ENCODE measurements around the gene TMEM44. TPM values are rescaled to one million over a fixed set of nuclear protein-coding genes. Genes with fewer than 3 reads are reported as not detected.

The TMEM44 gene
- total RNA-seq, 4 donors from 2014 or later, result 6.5 to 24.5 (median 19.5) TPM

DNA sequence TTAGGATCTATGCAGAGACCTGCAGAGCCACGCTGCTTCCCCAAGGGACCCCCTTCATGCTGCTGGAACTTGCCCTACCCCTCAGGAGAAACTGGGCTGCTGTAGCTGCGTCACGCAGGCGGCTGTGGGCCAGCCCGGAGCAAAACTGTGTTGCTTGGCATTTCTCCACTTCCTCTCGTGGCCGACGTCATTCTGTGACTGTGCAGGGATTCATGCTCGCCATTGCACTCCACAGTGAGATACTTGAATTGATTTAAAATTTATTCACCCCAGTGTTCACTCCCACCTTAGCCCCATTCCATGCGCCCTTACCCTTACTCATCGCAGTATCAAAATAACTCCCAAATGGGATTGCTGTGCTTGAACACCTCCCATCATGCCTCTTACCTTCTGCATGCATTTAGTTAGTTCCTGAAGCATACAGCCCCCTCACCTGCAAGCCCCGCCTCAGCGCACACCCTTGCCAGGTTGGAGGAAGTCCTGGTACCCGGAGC lies 45.7 kb downstream of the TMEM44 start:
- TF ChIP-seq POLR2A (IDR thresholded peaks at IDR 0.05), result no peak
- TF ChIP-seq, protein P1, sequence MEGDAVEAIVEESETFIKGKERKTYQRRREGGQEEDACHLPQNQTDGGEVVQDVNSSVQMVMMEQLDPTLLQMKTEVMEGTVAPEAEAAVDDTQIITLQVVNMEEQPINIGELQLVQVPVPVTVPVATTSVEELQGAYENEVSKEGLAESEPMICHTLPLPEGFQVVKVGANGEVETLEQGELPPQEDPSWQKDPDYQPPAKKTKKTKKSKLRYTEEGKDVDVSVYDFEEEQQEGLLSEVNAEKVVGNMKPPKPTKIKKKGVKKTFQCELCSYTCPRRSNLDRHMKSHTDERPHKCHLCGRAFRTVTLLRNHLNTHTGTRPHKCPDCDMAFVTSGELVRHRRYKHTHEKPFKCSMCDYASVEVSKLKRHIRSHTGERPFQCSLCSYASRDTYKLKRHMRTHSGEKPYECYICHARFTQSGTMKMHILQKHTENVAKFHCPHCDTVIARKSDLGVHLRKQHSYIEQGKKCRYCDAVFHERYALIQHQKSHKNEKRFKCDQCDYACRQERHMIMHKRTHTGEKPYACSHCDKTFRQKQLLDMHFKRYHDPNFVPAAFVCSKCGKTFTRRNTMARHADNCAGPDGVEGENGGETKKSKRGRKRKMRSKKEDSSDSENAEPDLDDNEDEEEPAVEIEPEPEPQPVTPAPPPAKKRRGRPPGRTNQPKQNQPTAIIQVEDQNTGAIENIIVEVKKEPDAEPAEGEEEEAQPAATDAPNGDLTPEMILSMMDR (IDR thresholded peaks at IDR 0.05), result no peak
- no peaks in the 10 kb centered on the region for H3K27me3 ChIP-seq
- intact Hi-C loops (cut with DNase I; ENCODE audit: low total_unique reads), result no loop called here
- H3K4me3 ChIP-seq, result no peak overlapping the region
- no peaks in the 10 kb centered on the region for H3K9me3 ChIP-seq
- H3K27ac ChIP-seq, result no peak overlapping the region
- no peak for DNase-seq
- H3K36me3 ChIP-seq, result no peaks in the 10 kb centered on the region
- no peaks in the 10 kb centered on the region for H3K4me1 ChIP-seq

DNA sequence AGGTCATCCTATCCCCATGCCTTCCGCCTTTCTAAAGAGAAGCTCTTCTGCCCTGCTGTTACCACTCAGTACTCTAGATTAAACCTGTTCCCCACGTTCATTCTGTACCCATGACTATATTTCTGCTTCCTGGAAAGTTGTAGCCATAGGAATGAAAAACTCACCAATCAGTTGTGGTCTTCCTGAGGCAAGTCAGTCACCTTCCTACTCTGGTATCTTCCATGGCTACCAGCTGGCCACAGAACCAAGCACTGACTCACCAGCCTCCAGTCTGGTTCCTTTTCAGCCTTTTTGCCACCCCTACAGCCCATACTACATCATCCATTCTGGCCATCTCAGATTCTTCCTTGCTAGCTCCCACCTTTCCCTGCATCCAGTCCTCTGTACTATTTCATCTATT lies 46.4 kb downstream of the TMEM44 start:
- intact Hi-C loops (cut with DNase I; ENCODE audit: low total_unique reads), result no loop called here

DNA sequence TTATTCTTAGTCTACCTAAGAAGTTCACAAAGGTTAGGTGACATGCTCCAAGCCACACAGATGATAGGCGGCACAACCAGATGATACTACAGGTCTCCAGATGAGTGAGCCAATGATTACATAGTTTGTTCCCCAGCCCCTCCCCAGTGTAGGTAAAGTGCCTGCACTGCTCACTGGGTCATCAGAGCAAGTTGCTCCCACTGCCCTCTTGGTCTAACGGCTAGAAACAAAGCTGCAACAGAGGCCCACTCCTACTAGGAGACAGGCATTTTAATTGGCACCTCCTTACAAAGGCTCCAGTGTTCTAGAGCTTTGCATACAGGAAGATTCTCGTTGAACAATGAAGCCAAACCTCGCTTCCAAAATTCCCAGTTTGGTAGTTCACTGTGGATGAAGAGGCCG lies 47.3 kb downstream of the TMEM44 start:
- H3K27me3 ChIP-seq, result no peaks in the 10 kb centered on the region
- H3K36me3 ChIP-seq, result no peaks in the 10 kb centered on the region
- no peaks in the 10 kb centered on the region for H3K9me3 ChIP-seq
- intact Hi-C loops (cut with DNase I; ENCODE audit: low total_unique reads), result no loop called here
- no peak overlapping the region for H3K27ac ChIP-seq
- H3K4me1 ChIP-seq, result no peaks in the 10 kb centered on the region
- no peak overlapping the region for H3K4me3 ChIP-seq
- DNase-seq, result no peak
- TF ChIP-seq POLR2A (IDR thresholded peaks at IDR 0.05), result no peak
- TF ChIP-seq, protein P1 (IDR thresholded peaks at IDR 0.05), result no peak

More for the DNA sequence above, 46.4 kb downstream of the TMEM44 start:
- no peak for DNase-seq
- H3K9me3 ChIP-seq, result no peaks in the 10 kb centered on the region
- no peaks in the 10 kb centered on the region for H3K36me3 ChIP-seq
- no peak overlapping the region for H3K4me3 ChIP-seq
- no peaks in the 10 kb centered on the region for H3K4me1 ChIP-seq
- H3K27ac ChIP-seq, result no peak overlapping the region
- no peak for TF ChIP-seq POLR2A (IDR thresholded peaks at IDR 0.05)
- TF ChIP-seq, protein P1 (IDR thresholded peaks at IDR 0.05), result no peak
- H3K27me3 ChIP-seq, result no peaks in the 10 kb centered on the region

DNA sequence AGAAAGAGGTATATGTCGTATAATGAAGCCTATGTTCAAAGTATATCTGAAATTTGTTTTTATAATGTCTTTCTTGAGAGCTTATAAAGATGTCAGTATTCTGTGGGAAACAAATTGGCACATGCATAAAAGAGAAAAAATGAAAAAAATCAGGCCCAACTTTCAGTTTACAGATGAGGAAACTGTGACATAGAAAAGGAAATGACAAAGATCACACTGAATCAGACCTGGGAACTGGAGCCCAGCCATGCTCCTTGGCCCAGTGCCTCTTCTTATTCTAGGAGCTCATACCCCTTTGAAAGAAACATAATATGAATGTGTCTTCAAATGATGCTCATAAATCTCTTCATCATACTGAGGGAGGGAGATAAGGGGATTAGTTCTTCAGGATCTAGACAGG lies 48.4 kb downstream of the TMEM44 start:
- no peak for DNase-seq
- H3K9me3 ChIP-seq, result no peaks in the 10 kb centered on the region
- no peaks in the 10 kb centered on the region for H3K27me3 ChIP-seq
- H3K4me3 ChIP-seq, result no peak overlapping the region
- intact Hi-C loops (cut with DNase I; ENCODE audit: low total_unique reads), result loop anchor here (5.0 kb wide), 1 partner anchor 98 kb away; the partner anchor contains the start of gene ATP13A3
- peak overlapping the region in 1 of 2 donors; percentile 89 for H3K27ac ChIP-seq
- H3K36me3 ChIP-seq, result no peaks in the 10 kb centered on the region
- no peak for TF ChIP-seq POLR2A (IDR thresholded peaks at IDR 0.05)
- TF ChIP-seq, protein P1 (IDR thresholded peaks at IDR 0.05), result no peak
- no peaks in the 10 kb centered on the region for H3K4me1 ChIP-seq

DNA sequence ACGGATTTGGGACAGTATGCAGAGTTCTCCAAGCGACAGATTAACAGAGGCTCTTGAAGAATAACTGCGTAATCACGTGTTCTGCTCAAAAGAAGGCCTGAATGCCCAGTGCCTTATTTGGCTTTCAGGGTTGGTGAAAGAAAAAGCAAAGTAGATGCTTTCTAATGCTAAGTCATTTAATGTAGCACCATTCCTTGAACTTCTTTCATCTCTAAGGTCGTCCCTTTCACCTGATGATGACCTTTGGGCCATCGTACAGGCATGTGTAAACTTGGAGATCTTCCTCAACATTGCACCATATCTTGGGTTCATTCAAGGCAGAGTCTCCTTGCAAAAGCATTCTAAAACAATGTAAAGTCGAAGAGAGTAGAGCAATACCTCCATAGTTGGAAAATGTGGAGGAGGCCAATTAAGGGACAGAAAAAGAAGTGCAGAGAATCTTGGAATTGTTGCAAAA lies 48.9 kb downstream of the TMEM44 start:
- Histone ChIP-seq H3K4me1 (no peaks in the 10 kb centered on the region), H3K27ac (peak overlapping the region; percentile 89 to 90), H3K27me3 (no peaks in the 10 kb centered on the region), H3K9me3 (no peaks in the 10 kb centered on the region), H3K4me3 (peak overlapping the region; percentile 78 to 92), H3K36me3 (no peaks in the 10 kb centered on the region)
- no peak for TF ChIP-seq POLR2A (IDR thresholded peaks at IDR 0.05)
- TF ChIP-seq, protein P1 (IDR thresholded peaks at IDR 0.05), result no peak
- intact Hi-C loops (cut with DNase I; ENCODE audit: low total_unique reads), result loop anchor here (5.0 kb wide), 1 partner anchor 97 kb away; the partner anchor contains the start of gene ATP13A3
- DNase-seq, result no peak
